AG09319 (cell line): ENCODE results near the gene RECQL5.

Experiments
- DNase-seq: peaks from one replicate; pipeline ENCODE4 v3.0.0-alpha.2; 2010; ENCODE audit warnings: low read depth; ENCODE audit errors: extremely low read depth
- CTCF ChIP-seq: IDR thresholded peaks from 2 replicates; pipeline ENCODE4 v1.5.1; 2011; ENCODE audit warnings: low read depth, mild to moderate bottlenecking, inconsistent platforms, low read length, moderate library complexity

The RECQL5 gene

GRCh38 chr17:75693500-75694481 lies 26.8 kb upstream of the RECQL5 start:
- peak; percentile 26 for TF ChIP-seq CTCF

DNA sequence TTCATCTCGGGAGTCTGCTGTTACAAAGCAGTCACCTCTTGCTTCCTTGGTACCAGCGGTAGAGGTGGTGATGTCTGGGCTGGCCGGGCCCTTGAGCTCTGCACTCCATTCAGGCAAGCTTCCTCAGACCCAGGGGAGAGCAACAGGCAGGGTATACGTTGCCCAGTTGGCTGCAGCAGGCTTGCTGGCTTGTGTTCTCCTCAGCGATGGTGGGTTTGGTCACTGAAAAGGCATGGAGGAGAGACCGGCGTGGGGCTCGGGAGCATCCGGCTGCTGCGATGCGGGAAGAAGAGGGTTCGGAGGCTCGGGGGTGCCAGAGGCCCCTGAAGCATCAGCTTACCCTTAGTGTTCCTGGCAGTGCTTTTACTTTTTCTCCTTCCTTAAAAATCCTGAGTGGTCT lies 26.0 kb upstream of the RECQL5 start:
- TF ChIP-seq CTCF = no peak
- no peak for DNase-seq

More at GRCh38 chr17:75693500-75694481, 26.8 kb upstream of the RECQL5 start:
- peak; percentile 68 for DNase-seq

DNA sequence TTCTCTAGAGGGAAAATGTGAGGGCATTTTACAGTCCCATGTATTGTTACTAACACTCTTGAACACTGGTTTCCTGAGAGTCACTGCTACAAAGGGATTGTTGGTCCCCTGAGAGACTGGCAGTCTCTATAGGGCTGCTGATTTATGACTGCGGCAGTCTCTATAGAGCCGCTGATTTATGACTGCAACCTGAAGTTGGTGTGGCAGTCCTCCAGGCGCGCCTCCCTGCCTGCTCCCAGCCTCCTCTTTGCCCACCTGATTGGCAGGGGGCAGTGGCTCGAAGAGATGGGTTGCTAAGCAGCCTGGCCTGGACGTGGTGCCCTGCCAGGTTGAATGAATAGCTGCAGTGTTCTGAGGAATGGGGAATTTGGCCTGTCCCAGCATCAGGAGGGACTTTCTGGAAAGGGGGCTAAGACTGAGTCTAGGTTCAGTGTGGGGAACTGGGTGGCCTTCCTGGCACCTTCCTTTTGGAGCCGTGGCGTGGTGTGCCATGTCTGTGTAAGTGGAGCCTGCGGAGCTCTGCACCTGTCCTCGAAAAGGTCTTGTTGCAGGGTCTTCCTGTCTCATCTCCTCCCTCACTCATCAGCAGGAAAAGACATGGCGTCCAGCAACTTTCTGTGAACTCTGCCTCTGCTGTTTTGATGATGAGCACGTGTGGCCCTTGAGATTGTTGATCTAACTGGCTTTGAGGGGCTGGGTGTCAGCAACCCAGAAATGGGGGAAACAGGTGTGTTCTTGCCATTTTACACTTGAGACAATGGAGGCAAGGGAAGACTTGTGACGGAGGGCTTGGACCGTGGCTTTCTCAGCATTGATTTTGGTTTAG lies 25.1 kb upstream of the RECQL5 start:
- no peak for DNase-seq
- TF ChIP-seq CTCF = no peak

GRCh38 chr17:75691371-75691791 lies 24.4 kb upstream of the RECQL5 start:
- no peak for DNase-seq
- no peak for TF ChIP-seq CTCF

GRCh38 chr17:75689441-75689873 lies 22.5 kb upstream of the RECQL5 start:
- TF ChIP-seq CTCF = no peak
- DNase-seq = no peak

- no peak for DNase-seq
- no peak for TF ChIP-seq CTCF
These were observed 21.4 kb upstream of the RECQL5 start for GRCh38 chr17:75688209-75688825.
